LNCaP clone FGC (cell line): Measurements from ENCODE around the gene JDP2.

Source experiments
- DNase-seq: peaks from one replicate; pipeline ENCODE4 v3.0.0-alpha.2; 2011; ENCODE audit warnings: low read depth
- H3K4me3 ChIP-seq: 2 replicates; pipeline ENCODE4 v1.5.1; 2011; ENCODE audit warnings: mild to moderate bottlenecking, low read depth, low read length, control low read depth
- TF ChIP-seq, protein P1 (sequence below): IDR thresholded peaks from 2 replicates; pipeline ENCODE4 v1.5.1; 2012; ENCODE audit warnings: mild to moderate bottlenecking; ENCODE audit not compliant: control insufficient read depth, insufficient read depth; ENCODE audit errors: extremely low read depth

JDP2 gene

GRCh38 chr14:75513911-75514672 lies 86.3 kb downstream of the JDP2 start:
- no peak for DNase-seq
- no peak overlapping the region for H3K4me3 ChIP-seq
- TF ChIP-seq, protein P1, sequence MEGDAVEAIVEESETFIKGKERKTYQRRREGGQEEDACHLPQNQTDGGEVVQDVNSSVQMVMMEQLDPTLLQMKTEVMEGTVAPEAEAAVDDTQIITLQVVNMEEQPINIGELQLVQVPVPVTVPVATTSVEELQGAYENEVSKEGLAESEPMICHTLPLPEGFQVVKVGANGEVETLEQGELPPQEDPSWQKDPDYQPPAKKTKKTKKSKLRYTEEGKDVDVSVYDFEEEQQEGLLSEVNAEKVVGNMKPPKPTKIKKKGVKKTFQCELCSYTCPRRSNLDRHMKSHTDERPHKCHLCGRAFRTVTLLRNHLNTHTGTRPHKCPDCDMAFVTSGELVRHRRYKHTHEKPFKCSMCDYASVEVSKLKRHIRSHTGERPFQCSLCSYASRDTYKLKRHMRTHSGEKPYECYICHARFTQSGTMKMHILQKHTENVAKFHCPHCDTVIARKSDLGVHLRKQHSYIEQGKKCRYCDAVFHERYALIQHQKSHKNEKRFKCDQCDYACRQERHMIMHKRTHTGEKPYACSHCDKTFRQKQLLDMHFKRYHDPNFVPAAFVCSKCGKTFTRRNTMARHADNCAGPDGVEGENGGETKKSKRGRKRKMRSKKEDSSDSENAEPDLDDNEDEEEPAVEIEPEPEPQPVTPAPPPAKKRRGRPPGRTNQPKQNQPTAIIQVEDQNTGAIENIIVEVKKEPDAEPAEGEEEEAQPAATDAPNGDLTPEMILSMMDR: no peak

DNA sequence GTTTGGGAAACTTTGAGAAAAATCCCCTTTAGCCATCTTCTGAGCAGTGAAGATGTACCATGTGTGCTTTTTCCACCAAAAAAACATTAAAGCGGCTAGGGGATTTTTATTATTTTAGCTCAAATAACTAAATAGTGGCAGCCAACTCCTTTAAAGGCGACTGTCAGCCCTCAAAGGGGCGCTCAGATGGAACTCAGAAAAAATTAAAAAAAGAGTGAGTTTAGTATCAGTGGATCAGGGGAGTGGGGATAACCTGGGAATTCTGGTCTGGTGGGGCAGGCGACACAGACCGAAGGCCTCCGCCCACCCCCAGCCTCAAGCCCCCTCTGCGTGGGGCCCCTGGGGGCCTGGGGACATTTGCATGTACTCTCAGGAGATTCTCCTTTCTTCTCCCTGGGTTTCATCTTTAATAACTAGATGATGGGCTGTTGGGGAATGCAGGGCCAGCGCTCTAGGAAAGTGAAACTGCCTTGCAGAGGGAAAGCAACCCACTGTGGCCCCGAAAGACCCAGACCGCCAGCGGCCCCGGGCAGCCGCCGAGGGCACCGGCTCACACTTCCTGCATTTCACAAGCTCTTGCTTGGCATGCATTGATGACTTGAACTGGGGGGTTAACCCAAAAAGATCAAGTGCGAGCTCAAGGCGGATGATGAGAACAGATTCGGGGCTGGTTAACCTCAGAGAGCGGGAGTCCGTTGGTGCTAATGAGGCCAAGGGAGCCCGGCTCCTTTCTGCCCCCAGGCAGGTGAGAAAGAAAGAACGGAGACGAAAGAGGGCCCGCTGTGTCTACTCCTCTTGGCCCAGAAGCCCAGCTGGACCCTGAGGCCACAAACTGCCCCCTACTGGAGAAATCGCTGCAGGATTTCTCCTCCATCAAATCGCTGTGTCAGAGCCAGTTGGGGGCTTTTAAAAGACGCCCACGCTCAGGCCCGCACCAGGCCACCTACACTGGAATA lies 87.1 kb downstream of the JDP2 start:
- no peak overlapping the region for H3K4me3 ChIP-seq
- no peak for DNase-seq
- TF ChIP-seq, protein P1: no peak

DNA sequence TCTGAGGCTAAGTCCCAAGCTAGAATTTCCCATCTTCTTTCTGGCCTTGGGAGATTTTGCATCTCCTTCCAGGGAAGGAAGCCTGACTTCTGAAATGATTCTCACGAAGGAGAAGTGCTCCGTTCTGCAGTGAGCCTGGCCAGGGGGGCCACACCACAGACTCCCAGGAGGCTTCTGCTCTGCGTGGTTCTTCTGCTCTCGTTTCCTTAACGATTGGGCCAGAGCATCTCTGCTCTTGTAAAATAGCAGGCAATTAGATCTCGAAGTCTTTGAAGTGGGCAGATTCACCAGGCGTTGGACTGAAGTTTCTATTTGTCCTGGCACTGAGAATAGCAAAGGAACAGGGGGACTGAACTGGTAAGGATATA lies 87.8 kb downstream of the JDP2 start:
- H3K4me3 ChIP-seq: no peak overlapping the region
- TF ChIP-seq, protein P1: no peak
- DNase-seq: no peak

GRCh38 chr14:75518625-75519024 lies 90.8 kb downstream of the JDP2 start:
- no peak overlapping the region for H3K4me3 ChIP-seq
- TF ChIP-seq, protein P1: no peak
- no peak for DNase-seq

GRCh38 chr14:75519394-75519793 lies 91.6 kb downstream of the JDP2 start:
- TF ChIP-seq, protein P1: no peak
- DNase-seq: no peak
- no peak overlapping the region for H3K4me3 ChIP-seq

- DNase-seq: no peak
- TF ChIP-seq, protein P1: no peak
Measured at GRCh38 chr14:75519826-75520728, 92.3 kb downstream of the JDP2 start.

More at GRCh38 chr14:75519826-75520728, 92.3 kb downstream of the JDP2 start:
- H3K4me3 ChIP-seq: no peak overlapping the region
